HG02885 (cell line): Measurements from ENCODE around the gene LHFPL6.

Experiments
- ATAC-seq: cut with Tn5 transposase; IDR thresholded peaks from one replicate; pipeline ENCODE4 v1.9.1; 2021; ENCODE audit warnings: mild to moderate bottlenecking; ENCODE audit not compliant: unreplicated experiment, poor library complexity

The LHFPL6 gene

GRCh38 chr13:39401046-39401705 lies 201.8 kb downstream of the LHFPL6 start:
- no peak for ATAC-seq

- ATAC-seq = no peak
Measured at GRCh38 chr13:39399102-39399501, 203.9 kb downstream of the LHFPL6 start.

GRCh38 chr13:39397896-39398265 lies 205.1 kb downstream of the LHFPL6 start:
- ATAC-seq = no peak

- no peak for ATAC-seq
Measured at GRCh38 chr13:39397226-39397895, 205.6 kb downstream of the LHFPL6 start.

GRCh38 chr13:39394796-39395678 lies 208.0 kb downstream of the LHFPL6 start:
- ATAC-seq = no peak

GRCh38 chr13:39391761-39392160 lies 211.2 kb downstream of the LHFPL6 start:
- no peak for ATAC-seq

- ATAC-seq = no peak
Measured at GRCh38 chr13:39389013-39389412, 214.0 kb downstream of the LHFPL6 start.

- no peak for ATAC-seq
Measured at GRCh38 chr13:39385621-39386231, 217.3 kb downstream of the LHFPL6 start.

GRCh38 chr13:39385154-39385553 lies 217.8 kb downstream of the LHFPL6 start:
- no peak for ATAC-seq

- ATAC-seq = no peak
Measured at GRCh38 chr13:39381456-39381855, 221.5 kb downstream of the LHFPL6 start.

GRCh38 chr13:39379667-39380655 lies 223.0 kb downstream of the LHFPL6 start:
- no peak for ATAC-seq

GRCh38 chr13:39379118-39379517 lies 223.9 kb downstream of the LHFPL6 start:
- peak; percentile 95 for ATAC-seq

- no peak for ATAC-seq
Measured at GRCh38 chr13:39378306-39378705, 224.7 kb downstream of the LHFPL6 start.

- ATAC-seq = no peak
Measured at GRCh38 chr13:39377699-39378098, 225.3 kb downstream of the LHFPL6 start.

- no peak for ATAC-seq
Measured at GRCh38 chr13:39376076-39376475, 226.9 kb downstream of the LHFPL6 start.

GRCh38 chr13:39375601-39376000 lies 227.4 kb downstream of the LHFPL6 start:
- no peak for ATAC-seq

- no peak for ATAC-seq
Measured at GRCh38 chr13:39374741-39375189, 228.2 kb downstream of the LHFPL6 start.

GRCh38 chr13:39373145-39373544 lies 229.8 kb downstream of the LHFPL6 start:
- ATAC-seq = no peak

GRCh38 chr13:39371706-39372105 lies 231.3 kb downstream of the LHFPL6 start:
- no peak for ATAC-seq
